Measurements from ENCODE around the gene ABR.
"Not testable (repeated sequence)": the region's sequence is repeated elsewhere in the genome, so short reads cannot be mapped to it uniquely, and the experiment has no call there.

Gene ABR

DNA sequence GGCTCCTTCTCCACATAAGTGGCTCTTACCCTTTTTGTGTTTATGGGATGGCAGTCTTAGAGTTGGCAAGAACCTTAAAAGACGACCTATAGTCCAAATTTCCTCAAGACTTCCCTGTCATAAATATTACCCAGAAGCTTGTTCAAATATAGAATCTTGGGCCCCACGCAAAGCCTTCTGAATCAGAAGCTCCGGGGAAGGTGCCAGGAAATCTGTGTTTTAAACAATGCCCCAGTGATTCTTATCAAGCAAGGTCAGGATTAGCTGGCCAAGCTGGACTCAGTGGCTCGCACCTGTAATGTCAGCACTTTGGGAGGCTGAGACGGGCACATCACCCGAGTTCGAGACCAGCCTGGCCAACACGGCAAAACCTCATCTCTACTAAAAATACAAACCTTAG is 97.2 kb downstream of the ABR start:
- peaks cover 21% of the 10 kb centered on the region for H3K36me3 ChIP-seq (ENCODE audit: control insufficient read depth, insufficient read depth, low read length)
- no peak overlapping the region for H3K4me3 ChIP-seq (ENCODE audit: low read length)
- peak overlapping the region; percentile 22 for H3K27ac ChIP-seq (ENCODE audit: low read depth, low read length)

DNA sequence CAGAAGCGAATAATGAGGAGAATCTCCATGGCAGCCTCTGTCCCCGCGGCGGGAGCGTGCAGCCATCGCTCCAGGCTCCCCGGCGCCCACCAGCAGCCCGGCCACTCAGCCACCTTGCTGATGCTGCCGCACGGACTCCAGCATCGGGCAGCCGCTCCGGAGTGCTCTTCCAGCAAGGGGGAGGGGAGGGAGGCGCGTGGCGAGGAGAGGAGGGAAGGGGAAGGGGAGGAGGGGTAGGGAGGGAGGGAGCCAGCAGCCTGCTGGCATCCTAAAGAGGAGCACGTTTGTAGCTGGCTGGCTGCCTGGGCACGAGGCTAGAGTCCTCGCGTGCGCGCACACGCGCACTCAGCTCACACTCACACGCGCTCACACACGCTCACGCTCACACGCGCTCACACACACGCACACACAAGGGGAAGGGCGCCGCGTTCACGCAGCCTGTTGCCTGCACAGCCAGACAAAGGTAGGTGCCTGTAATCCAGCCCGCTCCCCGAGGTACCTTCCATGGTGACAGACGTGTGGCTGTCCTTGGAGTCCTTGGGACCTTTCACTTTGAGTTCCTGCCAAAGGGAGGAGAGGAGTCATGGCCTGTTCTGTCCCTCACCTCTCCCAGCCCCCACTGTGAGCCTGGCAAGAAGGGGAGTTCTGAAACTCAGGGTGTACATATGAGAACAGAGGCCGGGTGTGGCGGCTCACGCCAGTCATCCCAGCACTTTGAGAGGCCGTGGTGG is 100.8 kb downstream of the ABR start:
- Histone ChIP-seq H3K9ac (ENCODE audit: low read length) (no peak overlapping the region), H3K36me3 (ENCODE audit: control insufficient read depth, insufficient read depth, low read length) (peaks cover 30% of the 10 kb centered on the region), H3K4me1 (ENCODE audit: control insufficient read depth, insufficient read depth, low read length) (no peaks in the 10 kb centered on the region), H3K27ac (ENCODE audit: low read depth, low read length) (no peak overlapping the region), H3K4me3 (ENCODE audit: low read length) (no peak overlapping the region), H3K27me3 (ENCODE audit: control insufficient read depth, insufficient read depth, low read length) (no peaks in the 10 kb centered on the region)

More for the DNA sequence above, 97.2 kb downstream of the ABR start:
- Histone ChIP-seq H3K27me3 (ENCODE audit: control insufficient read depth, insufficient read depth, low read length) (no peaks in the 10 kb centered on the region), H3K4me1 (ENCODE audit: control insufficient read depth, insufficient read depth, low read length) (peaks cover under 1% of the 10 kb centered on the region), H3K9ac (ENCODE audit: low read length) (no peak overlapping the region)

DNA sequence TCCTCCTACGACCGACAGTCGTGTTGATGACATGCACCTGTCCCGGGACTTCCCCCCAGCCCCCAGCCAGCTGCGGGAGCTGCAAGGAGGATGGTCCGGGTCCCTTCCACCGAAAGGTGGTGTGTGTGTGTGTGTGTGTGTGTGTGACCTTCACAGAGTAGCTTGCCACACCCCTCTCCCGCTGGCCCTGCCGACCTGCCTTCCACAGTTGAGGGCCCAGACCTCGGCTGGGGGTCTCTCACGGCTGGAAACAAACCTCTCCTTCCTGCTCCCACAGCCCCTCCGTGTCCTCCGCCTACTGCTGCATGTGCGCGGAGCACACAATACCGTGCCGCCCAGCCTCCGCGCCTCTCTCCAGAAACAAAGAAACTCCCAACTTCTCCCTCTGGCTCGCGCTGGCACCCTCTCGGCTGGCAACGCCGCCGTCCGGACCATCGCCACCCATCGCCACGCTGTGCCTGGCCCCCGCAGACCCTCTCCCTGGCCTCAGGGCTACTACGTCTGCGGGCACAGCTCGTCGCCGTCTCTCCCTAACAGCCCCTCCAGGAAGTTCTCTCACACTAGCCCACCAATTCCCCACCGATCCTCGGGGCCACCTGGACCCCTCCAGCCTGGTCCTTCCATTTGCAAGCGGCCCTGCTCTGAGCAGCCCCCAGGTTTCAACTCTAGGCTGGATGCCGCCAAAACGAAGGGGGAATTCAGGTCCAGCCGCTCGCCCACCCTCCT is 101.6 kb downstream of the ABR start:
- peaks cover 24% of the 10 kb centered on the region for H3K36me3 ChIP-seq (ENCODE audit: control insufficient read depth, insufficient read depth, low read length)
- no peaks in the 10 kb centered on the region for H3K27me3 ChIP-seq (ENCODE audit: control insufficient read depth, insufficient read depth, low read length)
- no peaks in the 10 kb centered on the region for H3K4me1 ChIP-seq (ENCODE audit: control insufficient read depth, insufficient read depth, low read length)
- no peak overlapping the region for H3K27ac ChIP-seq (ENCODE audit: low read depth, low read length)
- no peak overlapping the region for H3K9ac ChIP-seq (ENCODE audit: low read length)
- no peak overlapping the region for H3K4me3 ChIP-seq (ENCODE audit: low read length)

DNA sequence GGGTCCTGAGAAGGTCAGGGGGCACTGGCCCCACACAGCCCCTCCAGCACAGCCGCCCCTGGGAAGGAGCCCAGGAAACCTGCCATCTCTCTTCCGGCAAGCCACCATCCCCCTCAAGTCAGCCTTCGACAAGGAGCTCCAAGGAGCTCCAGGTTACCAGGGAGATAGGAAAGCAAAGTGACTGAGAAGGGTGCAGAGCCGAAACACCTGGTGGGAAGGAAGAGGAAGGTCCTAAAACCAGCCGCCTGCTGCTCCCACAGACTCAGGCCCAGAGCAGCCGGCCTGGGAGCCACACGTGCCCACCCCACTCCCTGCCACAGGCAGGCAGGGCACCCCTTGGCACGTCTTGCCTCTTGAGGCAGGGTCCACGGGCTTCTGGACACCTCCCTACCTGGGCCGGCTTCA is 102.2 kb downstream of the ABR start:
- Histone ChIP-seq H3K36me3 (ENCODE audit: control insufficient read depth, insufficient read depth, low read length) (peaks cover 24% of the 10 kb centered on the region), H3K27ac (ENCODE audit: low read depth, low read length) (no peak overlapping the region), H3K4me3 (ENCODE audit: low read length) (no peak overlapping the region), H3K27me3 (ENCODE audit: control insufficient read depth, insufficient read depth, low read length) (no peaks in the 10 kb centered on the region), H3K9ac (ENCODE audit: low read length) (no peak overlapping the region), H3K4me1 (ENCODE audit: control insufficient read depth, insufficient read depth, low read length) (no peaks in the 10 kb centered on the region)

DNA sequence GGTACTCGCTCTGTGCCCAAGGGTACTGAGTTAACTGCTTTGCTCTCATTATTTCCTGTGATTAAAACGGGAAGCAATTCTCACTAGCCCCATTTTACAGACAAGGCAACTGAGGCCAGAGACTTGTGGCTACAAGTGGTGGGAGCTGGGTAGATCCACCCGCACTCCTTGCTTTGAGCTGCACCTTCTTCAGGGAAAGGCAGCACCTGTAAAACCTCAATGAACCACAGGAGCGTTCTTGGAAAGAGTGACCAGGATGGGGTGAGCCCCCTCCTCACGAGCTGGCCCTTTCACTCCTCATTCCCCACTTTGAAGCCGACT is 102.8 kb downstream of the ABR start:
- Histone ChIP-seq H3K36me3 (ENCODE audit: control insufficient read depth, insufficient read depth, low read length) (peaks cover 20% of the 10 kb centered on the region), H3K27me3 (ENCODE audit: control insufficient read depth, insufficient read depth, low read length) (no peaks in the 10 kb centered on the region), H3K4me1 (ENCODE audit: control insufficient read depth, insufficient read depth, low read length) (no peaks in the 10 kb centered on the region), H3K9ac (ENCODE audit: low read length) (no peak overlapping the region), H3K27ac (ENCODE audit: low read depth, low read length) (no peak overlapping the region), H3K4me3 (ENCODE audit: low read length) (no peak overlapping the region)

DNA sequence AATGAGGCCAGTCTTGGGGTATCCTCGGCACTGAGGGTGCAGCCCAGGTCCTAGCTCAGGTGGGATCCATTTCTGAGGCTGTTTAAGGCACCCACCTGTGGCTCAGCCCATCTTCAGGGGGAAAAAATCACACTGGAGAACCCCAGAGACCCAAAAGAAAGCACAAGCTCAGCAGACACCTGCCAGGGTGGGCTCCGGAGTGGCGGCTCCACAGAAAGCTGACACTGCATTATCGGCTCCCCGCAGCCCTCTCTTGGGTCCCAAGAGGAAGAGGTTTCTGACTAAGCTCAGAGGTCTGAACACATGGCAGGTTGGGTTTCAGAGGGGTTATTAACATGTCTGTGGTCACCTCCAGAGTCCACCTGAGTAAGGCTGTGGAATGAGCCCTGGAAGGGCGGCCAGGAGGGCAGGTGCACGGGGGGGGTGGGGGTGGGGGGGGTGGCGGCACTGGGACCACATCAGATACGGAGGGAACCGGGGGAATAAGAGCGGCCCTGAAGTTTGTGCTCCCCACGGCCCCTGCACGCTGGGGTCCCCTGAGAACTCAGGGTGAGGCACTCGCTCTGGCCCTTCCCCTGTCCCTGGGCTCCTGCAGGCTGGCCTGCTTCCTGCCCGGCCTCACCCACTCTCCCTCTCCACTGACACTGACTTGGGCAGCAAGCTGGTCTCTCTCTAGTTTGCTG is 103.3 kb downstream of the ABR start:
- no peaks in the 10 kb centered on the region for H3K27me3 ChIP-seq (ENCODE audit: control insufficient read depth, insufficient read depth, low read length)
- no peak overlapping the region for H3K27ac ChIP-seq (ENCODE audit: low read depth, low read length)
- no peak overlapping the region for H3K4me3 ChIP-seq (ENCODE audit: low read length)
- peaks cover 19% of the 10 kb centered on the region for H3K36me3 ChIP-seq (ENCODE audit: control insufficient read depth, insufficient read depth, low read length)
- H3K4me1 ChIP-seq (ENCODE audit: control insufficient read depth, insufficient read depth, low read length), result no peaks in the 10 kb centered on the region
- H3K9ac ChIP-seq (ENCODE audit: low read length), result no peak overlapping the region

DNA sequence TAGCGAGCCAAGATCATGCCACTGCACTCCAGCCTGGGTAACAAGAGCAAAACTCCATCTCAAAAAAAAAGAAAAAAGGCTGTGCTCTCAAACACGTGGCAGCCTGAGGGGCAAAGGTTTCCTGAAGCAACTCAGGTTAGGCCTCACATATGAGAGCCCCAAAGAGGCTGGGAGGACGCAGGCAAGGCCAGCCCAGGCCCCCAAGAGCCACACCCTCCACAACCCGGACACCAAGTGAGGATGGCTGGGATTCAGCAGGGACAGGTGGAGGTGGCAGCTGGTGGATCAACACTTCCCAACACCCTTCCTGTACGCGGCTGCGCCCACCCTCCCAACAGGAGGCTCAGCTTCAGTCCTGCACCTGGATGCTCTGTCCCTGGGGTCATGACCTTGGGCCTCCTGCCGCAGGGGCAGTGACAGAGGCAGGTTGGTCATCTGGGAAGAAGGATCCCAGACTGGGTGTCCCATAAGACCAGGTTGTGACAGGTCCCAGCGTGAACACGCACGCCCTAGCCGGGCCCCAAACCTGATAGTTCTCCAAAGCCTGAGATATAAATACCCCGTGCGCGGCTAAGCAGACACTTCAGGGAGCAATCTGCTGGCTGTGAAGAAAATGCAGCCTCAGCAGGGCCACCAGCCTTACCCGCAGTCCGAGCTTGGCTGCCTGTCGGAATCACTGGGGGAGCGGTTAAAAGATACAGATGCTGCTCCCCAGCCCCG is 104.7 kb downstream of the ABR start:
- Histone ChIP-seq H3K27ac (ENCODE audit: low read depth, low read length) (no peak overlapping the region), H3K36me3 (ENCODE audit: control insufficient read depth, insufficient read depth, low read length) (peaks cover 21% of the 10 kb centered on the region), H3K27me3 (ENCODE audit: control insufficient read depth, insufficient read depth, low read length) (no peaks in the 10 kb centered on the region), H3K4me3 (ENCODE audit: low read length) (no peak overlapping the region), H3K4me1 (ENCODE audit: control insufficient read depth, insufficient read depth, low read length) (no peaks in the 10 kb centered on the region), H3K9ac (ENCODE audit: low read length) (no peak overlapping the region)

DNA sequence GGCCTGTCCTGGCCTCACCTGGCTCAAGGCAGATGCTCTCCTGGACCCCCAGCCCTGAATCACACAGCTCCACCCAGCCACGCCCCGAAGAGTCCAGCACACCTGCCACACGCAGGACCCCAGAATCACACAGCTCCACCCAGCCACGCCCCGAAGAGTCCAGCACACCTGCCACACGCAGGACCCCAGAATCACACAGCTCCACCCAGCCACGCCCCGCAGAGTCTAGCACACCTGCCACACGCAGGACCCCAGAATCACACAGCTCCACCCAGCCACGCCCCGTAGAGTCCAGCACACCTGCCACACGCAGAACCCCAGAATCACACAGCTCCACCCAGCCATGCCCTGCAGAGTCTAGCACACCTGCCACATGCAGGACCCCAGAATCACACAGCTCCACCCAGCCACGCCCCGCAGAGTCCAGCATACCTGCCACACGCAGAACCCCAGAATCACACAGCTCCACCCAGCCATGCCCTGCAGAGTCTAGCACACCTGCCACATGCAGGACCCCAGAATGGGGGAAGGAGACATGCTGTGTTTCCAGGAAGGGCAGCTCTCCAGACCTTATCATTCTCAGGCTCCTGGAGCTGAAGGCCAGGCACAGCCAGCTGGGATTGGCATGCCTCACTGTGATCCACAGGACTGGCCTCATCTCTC is 105.7 kb downstream of the ABR start:
- H3K27ac ChIP-seq (ENCODE audit: low read depth, low read length); H3K27me3 ChIP-seq (ENCODE audit: control insufficient read depth, insufficient read depth, low read length); H3K4me3 ChIP-seq (ENCODE audit: low read length); H3K4me1 ChIP-seq (ENCODE audit: control insufficient read depth, insufficient read depth, low read length); H3K9ac ChIP-seq (ENCODE audit: low read length): not testable (repeated sequence)
- peaks cover 18% of the 10 kb centered on the region for H3K36me3 ChIP-seq (ENCODE audit: control insufficient read depth, insufficient read depth, low read length)

DNA sequence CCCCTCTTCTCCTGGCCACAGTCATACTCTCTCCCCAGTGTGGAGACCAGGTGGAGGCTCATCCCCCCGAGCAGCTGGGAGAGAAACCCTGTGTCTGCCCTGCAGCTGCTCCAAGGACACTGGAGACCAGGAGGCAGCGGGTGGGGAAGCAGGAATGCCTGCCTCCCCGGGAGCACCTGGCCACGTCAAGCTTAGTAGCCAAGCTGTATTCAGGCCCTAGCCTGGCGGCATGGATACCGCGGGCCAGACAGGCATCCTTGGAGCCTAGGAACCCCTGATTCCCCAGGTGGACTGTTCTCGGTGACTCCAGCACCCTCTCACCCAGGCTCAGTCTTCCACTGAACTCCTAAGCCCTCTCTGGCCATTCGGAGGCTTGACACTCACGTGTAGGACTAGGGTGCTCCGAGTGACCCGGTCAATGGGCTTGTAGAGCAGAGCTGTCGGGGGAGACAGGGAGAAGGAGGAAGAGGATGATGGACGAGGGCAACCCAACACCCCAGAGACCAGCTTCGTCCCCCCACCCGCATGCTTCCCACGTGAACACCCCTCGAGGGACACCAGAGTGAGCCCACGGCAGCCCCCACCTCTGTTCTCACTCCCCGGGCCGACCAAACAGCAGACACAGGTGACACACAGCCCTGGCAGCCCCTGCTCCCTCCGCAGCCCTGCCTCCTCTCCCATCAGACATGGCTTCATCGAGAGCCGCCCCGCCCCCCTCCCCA is 106.4 kb downstream of the ABR start:
- no peak overlapping the region for H3K27ac ChIP-seq (ENCODE audit: low read depth, low read length)
- H3K9ac ChIP-seq (ENCODE audit: low read length), result no peak overlapping the region
- peaks cover 23% of the 10 kb centered on the region for H3K36me3 ChIP-seq (ENCODE audit: control insufficient read depth, insufficient read depth, low read length)
- H3K4me1 ChIP-seq (ENCODE audit: control insufficient read depth, insufficient read depth, low read length), result no peaks in the 10 kb centered on the region
- no peaks in the 10 kb centered on the region for H3K27me3 ChIP-seq (ENCODE audit: control insufficient read depth, insufficient read depth, low read length)
- no peak overlapping the region for H3K4me3 ChIP-seq (ENCODE audit: low read length)

DNA sequence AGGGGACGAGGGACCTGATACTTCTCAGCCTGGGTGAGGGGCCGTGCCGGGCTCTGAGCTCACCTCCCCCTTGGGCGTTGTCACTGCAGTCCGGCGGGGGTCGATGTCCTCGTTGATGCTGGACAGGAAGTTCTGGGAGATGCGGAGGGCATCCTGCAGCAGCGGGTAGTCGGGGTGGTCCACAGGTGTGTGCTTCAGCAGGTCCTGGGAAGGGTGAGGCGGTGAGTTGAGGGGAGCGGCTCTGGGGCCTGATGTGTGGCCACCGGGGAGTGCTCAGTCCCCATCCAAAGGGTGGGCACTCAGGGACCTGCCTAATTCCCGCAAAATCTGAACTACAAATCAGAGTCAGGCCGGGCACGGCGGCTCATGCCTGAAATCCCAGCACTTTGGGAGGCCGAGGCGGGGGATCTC is 107.2 kb downstream of the ABR start:
- H3K27me3 ChIP-seq (ENCODE audit: control insufficient read depth, insufficient read depth, low read length), result no peaks in the 10 kb centered on the region
- peaks cover 28% of the 10 kb centered on the region for H3K36me3 ChIP-seq (ENCODE audit: control insufficient read depth, insufficient read depth, low read length)
- no peak overlapping the region for H3K9ac ChIP-seq (ENCODE audit: low read length)
- H3K4me1 ChIP-seq (ENCODE audit: control insufficient read depth, insufficient read depth, low read length), result no peaks in the 10 kb centered on the region
- no peak overlapping the region for H3K4me3 ChIP-seq (ENCODE audit: low read length)
- no peak overlapping the region for H3K27ac ChIP-seq (ENCODE audit: low read depth, low read length)

DNA sequence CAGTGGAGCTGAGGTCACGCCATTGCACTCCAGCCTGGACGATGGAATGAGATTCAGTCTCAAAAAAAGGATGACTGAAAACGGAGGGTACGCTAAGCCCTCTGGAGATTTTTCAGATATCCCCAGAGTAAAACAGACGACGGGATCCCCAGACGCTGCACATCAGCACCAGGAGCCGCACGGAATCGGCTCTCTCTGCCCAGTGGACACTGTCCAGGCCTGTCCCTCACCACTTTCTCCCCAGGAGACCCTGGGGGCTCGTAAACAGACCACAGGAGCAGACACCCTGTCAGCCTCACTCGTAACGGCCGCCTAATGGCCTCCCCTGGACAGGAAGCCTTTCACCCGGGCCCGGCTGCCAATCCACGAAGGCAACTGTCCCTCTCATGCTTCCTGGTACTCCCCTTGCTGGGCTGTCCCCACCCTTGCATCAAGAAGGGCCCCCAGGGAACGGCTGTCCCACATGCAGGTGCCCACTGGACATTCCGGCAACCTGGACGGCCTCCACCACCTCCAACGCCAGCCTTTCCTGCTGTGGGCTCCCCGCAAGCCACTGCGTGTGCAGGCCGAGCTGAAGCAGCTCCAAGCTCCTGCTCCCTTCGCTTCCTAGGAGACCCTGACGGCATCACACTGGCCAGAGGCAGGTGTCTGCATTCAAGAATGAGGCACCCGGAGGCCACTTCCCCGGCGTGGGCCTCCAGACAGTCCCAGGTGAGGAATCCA is 108.5 kb downstream of the ABR start:
- Histone ChIP-seq H3K27me3 (ENCODE audit: control insufficient read depth, insufficient read depth, low read length) (no peaks in the 10 kb centered on the region), H3K36me3 (ENCODE audit: control insufficient read depth, insufficient read depth, low read length) (peaks cover 33% of the 10 kb centered on the region), H3K4me1 (ENCODE audit: control insufficient read depth, insufficient read depth, low read length) (no peaks in the 10 kb centered on the region), H3K4me3 (ENCODE audit: low read length) (no peak overlapping the region), H3K9ac (ENCODE audit: low read length) (no peak overlapping the region), H3K27ac (ENCODE audit: low read depth, low read length) (no peak overlapping the region)
